NCI-H1436 (cell line): ENCODE data around the gene NEIL1.
"Not testable (repeated sequence)": the region's sequence is repeated elsewhere in the genome, so short reads cannot be mapped to it uniquely, and the experiment has no call there.

Experiments used
- DNase-seq: peaks from one replicate; lab custom pipeline; 2025; lab: John Stamatoyannopoulos, UW

NEIL1 gene

DNA sequence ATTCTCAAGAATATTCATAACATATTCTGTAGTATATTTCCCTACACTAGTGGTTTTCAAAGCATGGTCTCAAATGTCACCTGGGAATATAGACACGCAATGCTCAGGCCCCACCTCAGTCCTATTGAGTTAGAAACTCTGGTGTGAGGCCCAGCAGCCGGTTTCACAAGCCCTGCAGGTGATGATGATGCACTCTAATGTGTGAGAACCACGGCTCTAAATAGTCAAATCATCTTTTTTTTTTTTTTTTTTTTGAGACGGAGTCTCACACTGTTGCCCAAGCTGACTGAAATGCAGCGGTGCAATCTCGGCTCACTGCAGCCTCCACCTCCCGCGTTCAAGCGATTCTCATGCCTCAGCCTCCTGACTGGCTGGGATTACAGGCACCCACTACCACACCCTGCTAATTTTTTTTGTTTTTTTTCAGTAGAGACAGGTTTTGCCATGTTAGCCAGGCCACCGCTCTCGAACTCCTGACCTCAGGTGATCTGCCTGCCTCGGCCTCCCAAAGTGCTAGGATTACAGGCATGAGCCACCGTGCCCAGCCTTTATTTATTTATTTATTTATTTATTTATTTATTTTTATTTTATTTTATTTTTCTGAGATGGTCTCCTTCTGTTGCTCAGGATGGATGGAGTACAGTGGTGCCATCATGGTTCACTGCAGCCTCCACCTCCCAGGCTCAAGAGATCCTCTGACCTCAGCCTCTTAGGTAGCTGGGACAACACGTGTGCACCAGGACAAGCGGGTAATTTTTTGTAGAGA, 13.0 kb upstream of the NEIL1 start:
- DNase-seq = not testable (repeated sequence)

DNA sequence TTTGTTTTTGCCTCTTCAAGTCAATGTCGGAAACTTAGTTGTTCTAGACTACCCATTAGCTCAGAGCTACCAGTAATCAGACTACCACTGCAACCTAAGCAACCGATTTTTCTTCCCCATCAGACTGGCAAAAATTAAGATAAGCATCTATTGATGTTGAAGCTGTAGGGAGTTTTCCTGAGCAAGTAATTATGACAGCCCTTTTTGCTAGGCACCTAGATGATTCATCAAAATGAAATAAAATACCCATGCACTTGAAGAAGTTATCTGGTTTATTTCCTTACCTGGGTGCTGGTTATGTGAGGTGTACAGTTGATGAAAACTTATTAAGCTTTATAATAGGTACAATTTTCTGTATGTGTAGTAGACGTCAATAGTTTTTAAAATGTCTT, 11.5 kb upstream of the NEIL1 start:
- no peak for DNase-seq

DNA sequence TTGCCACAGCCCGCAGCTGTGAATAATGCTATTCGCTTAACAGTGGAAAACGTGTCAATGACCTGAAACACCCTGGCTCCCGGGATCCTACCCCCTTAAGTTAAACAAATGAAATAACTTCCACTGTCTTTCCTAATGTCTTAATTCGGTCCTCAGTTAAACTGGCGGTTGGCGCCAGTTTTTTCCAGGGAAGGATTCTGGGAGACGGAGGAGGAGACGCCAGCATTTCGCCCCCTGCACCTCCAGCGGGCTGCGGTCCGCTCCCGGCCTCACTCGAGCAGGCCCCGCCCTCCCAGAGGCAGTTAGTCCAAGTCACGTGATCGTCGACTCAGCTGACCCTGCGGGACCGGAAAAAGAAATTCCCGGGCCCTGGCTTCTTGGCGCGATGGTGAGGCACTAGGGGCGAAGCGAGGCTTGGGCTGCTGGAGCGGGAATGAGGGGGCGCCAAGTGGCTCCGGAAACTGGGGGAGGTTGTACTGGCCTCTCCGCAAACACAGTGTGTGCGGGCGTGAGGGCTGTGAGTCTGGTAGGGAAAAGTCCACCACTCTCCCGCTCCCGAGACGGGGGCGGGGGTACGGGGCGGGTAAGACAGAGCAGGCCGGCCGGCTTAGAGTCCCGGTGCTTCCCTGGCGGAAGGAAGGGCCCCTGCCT, 11.0 kb upstream of the NEIL1 start, which contains the start of gene COMMD4:
Gene COMMD4, plus strand, starts transcription at position 359 of the 651 bp plus-strand sequence. Its CDS starts 27 bp downstream, at position 386.
- peak; percentile 89 for DNase-seq

DNA sequence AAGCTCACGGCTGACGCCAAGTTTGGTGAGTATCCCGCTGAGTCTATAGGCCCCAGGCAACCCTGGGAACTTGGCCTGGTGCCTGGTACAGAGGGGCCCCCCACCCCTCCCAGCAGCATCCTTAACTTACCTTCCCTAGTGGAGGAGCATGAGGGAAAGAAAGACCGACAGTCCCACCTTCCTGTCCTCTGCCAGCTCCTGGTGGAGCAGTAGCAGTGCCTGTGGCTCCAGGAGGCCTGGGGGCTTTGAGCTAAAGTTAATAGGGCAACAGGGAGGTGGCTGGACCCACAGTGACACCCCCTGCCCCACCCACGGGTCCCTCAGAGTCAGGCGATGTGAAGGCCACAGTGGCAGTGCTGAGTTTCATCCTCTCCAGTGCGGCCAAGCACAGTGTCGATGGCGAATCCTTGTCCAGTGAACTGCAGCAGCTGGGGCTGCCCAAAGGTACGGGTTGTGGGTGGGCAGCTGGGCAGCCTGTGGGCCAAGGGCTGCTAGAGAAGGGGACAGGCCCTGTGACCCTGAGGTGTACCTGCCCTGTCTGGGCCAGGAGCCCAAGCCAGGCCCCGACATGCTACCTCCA, 8.1 kb upstream of the NEIL1 start:
- DNase-seq = no peak

DNA sequence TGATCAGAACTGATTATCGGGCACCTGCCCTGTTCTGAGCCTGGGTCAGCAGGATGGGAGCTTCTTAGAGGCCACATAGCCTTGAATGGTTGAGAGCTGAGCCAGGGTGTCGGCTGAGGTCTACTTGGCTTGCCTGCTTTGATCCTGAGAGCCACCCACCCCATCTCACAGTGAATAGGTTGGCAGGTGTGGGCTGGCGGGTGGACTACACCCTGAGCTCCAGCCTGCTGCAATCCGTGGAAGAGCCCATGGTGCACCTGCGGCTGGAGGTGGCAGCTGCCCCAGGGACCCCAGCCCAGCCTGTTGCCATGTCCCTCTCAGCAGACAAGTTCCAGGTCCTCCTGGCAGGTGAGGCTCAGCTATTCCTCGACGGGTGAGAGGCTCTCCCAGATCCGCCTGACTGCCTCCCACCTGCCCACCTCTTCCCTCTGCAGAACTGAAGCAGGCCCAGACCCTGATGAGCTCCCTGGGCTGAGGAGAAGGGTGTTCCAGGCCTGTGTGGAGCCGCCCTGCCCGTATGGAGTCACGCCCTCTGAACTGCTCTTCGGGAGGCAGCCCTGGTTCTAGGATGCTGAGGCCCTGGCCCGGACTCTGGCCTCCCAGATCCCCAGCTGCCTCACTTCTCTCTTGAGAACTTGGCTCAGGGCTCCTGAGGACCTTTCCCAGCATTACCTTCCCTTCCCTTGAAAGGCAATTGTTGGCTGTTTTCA, 7.2 kb upstream of the NEIL1 start:
- DNase-seq = no peak

DNA sequence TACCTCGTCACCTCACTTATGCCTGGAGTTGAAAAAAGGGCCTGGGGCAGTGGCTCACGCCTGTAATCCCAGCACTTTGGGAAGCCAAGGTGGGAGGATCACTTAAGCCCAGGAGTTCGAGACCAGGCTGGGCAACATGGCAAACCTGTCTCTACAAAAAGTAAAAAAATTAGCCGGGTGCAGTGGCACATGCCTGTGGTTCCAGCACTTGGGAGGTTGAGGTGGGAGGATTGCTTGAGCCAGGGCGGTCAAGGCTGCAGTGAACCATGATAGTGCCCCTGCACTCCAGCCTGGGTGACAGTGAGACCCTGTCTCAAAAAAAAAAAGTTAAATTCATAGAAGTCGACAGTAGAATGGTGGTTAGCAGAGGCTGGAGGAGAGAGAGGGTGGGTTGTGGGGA, 4.6 kb upstream of the NEIL1 start:
- DNase-seq = no peak

DNA sequence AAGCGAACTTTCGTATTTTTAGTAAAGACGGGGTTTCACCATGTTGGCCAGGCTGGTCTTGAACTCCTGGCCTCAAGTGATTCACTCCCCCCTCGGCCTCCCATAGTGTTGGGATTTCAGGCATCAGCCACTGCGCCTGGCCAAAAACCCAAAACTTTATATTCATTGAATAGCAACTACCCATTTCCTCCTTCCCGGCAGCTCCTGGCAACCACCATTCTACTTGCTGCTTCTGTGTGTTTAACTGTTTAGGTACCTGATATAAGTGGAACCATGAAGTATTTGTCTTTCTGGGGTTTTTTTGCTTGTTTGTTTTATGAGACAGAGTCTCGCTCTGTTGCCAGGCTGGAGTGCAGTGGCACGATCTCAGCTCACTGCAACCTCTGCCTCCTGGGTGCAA, 2.9 kb upstream of the NEIL1 start:
- not testable (repeated sequence) for DNase-seq

DNA sequence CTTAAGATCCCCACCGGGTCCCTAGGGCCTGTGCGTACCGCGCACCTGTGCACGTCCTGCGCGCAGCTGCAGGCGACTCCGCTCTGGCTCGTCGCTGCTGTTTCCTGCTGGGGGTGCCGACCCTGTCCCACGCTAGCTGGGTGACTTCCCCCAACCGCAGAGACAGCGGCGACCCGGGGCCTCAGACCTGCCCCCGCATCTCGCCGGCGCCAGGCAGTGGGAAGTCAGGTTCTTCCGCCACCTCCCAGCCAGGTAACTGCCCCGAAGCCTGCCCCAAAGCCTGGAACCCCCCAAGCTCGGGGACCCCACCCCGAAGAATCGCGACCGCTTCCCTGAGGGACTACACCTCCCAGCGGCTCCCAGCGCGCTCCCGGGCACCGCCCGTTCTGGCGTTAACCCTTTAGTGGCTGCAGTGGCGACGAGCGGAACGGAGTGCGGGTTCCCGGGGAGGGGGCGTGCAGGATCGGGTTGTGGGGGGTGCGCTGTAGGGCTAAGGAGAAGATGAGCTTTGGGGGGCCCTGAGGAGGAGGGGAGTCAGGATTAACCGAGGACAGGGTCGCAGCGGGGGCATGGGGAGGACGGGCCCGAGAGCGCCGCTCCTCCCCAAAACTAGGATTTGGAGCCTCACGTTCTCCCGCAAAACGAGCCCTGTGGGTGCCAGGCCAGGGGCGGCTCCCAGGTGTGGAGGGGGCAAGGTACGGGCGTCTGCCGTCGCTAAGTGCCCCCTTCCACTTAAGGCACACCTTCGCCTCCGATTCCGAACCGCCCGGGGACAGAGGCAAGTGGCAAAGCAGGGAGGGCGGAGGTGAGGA, 589 bp downstream of the NEIL1 start:
- peak; percentile 67 for DNase-seq

DNA sequence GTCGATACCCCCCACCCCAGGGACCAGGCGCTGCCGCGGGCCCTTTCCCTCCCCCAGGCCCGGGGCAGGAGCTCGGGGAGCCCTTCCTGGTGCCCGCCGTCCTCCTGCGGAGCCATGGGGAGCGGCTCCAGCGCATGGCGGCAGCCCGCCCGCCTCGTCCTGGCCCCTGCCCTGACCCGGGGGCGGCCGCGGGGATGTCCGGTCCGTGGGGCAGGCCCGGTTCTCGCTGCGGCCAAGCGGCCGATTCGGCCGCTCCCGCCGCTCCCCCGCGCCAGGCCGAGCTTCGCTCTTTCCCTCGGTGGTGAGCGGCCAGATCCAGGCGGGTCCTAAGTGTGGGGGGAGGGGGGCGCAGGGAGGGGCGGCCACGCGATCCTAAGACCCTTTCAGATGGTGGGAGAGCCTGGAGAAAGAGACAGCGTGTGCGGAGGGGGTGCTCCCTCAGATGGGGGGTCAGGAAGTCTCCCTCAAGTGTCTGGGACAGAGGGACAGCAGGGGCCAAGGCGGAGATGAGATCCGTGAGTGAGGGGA, 1.3 kb downstream of the NEIL1 start:
- no peak for DNase-seq

DNA sequence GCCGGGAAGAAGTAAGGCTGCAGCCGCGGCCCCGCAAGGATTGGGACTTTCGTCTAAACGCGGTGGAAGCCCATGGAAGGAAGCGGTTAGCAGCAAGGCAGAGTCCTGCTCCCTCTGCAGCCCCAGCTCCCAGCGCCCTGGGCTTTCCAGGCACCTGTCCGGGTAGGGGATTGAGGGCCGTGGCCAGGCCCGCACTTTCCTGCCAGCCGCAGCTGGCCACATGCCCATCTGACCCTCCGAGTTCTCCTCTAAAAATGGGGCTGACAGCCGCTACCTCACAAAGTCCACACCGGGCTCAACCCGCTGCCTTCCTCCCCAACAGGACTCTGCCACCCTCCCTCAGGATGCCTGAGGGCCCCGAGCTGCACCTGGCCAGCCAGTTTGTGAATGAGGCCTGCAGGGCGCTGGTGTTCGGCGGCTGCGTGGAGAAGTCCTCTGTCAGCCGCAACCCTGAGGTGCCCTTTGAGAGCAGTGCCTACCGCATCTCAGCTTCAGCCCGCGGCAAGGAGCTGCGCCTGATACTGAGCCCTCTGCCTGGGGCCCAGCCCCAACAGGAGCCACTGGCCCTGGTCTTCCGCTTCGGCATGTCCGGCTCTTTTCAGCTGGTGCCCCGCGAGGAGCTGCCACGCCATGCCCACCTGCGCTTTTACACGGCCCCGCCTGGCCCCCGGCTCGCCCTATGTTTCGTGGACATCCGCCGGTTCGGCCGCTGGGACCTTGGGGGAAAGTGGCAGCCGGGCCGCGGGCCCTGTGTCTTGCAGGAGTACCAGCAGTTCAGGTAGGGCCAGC, 1.9 kb downstream of the NEIL1 start:
- DNase-seq = no peak

DNA sequence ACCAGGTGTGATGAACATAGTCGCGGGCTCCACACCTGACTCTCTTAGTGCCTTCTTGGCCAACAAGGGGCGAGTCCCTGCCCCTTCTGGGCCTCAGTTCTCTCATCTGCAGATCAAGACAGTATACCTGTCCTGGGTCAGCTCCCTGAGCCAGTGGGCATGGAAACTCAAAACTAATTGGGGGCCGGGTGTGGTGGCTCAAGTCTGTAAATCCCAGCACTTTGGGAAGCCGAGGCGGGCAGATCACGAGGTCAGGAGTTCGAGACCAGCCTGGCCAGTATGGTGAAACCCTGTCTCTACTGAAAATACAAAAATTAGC, 2.5 kb downstream of the NEIL1 start:
- not testable (repeated sequence) for DNase-seq

DNA sequence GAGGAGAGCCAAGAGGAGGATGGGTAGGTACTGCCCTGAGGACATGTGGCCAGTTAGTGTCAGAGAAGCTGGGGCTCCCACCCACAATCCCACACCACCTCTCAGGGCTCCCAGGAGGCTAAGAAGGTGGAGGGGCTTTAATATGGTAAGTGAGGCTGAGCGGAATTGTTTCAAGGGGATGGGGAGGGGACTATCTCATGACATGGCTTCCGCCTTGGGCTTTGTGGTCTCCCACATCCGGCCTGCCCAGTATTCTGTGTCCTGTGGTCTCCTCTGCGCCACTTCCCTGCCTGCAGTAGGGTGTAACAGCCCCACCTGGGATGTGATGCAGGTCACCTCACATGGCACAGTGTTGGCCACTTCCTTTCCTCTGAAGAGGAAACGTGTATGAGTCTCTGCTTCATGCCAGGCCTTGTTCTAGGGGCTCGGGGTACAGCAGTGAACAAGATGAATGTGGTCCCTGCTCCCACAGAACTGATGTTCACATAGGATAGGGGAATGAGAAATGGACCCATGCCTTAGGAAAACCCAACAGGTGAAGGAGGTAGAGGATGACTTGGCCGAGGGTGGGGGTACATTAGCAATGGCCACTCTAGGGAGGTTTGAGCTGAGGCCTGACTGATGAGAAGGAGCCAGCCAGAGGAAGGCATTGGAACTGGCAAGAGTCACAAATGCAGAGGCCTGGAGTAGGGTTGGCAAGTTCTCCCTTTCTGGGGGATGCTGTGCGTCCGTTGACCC, 3.2 kb downstream of the NEIL1 start:
- no peak for DNase-seq

DNA sequence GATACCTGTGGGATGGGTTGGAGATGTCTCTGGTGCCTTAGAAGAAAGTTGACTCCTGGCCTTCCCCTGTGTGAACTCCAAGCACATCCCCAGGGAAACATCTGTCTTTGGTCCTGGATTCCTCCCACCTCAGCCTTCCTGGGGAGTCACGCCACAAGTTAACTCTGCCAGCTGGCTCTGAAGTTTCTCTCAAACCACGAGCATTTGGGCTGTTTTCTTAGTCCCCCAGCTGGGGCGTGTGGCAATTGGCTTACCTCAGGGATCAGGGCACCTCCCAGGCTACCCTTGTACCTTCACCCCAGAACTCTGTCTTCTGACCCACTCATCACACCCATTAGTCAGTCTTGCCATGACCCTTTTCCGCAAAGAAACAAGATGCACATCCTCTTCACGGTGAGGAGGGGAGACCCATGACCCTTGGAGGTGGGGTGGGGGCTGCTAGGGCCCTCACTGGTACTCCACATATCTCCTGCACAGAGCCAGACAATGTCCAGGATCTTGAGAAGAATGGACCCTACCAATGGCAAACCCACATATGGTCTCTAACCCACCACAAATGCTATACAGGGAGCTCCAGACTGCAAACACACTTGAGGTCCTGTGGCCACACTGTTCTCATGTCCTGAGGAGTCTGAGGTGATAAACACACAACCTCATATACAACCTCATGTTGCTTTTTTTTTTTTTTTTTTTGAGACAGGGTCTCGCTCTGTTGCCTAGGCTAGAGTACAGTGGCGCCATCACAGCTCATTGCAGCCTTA, 3.9 kb downstream of the NEIL1 start:
- DNase-seq = no peak

DNA sequence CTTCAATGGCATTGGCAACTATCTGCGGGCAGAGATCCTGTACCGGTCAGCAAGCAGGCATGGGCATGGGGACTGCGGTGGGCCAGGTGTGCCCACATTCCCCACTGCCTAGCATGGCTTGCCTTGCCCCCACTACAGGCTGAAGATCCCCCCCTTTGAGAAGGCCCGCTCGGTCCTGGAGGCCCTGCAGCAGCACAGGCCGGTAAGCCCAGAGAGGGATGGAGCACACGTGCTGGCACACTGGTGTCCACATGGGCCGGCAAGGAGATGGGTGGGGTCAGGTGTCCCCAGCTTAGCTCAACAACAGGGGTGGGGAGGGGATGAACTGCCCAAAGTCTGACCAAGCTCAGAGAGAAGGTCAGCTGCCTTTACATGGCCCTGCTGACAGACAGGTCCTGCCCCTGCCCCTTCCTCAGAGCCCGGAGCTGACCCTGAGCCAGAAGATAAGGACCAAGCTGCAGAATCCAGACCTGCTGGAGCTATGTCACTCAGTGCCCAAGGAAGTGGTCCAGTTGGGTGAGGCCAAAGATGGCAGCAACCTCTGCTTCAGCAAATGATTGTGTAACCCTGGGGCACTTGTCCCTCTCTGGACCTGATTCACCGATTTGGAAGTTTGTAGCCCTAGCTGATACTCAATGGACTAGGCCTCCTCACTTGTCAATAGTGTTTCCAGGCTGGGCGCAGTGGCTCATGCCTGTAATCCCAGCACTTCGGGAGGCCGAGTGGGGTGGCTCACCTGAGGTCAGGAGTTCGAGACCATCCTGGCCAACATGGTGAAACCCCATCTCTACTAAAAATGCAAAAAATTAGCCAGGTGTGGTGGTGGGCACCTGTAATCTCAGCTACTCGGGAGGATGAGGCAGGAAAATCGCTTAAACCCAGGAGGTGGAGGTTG, 5.6 kb downstream of the NEIL1 start:
- no peak for DNase-seq

DNA sequence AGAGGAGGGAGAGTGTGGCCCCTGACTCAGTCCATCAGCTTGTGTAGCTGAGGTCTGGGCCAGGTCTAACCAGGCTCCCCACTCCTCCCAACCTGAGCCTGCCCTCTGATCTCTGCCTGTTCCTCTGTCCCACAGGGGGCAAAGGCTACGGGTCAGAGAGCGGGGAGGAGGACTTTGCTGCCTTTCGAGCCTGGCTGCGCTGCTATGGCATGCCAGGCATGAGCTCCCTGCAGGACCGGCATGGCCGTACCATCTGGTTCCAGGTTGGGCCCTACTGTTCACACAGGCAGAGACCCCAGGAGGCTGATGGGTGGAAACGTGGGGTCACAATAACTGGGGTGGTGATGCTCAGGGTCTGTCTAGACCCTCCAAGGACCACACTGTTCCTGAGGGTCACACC, 6.8 kb downstream of the NEIL1 start:
- no peak for DNase-seq

DNA sequence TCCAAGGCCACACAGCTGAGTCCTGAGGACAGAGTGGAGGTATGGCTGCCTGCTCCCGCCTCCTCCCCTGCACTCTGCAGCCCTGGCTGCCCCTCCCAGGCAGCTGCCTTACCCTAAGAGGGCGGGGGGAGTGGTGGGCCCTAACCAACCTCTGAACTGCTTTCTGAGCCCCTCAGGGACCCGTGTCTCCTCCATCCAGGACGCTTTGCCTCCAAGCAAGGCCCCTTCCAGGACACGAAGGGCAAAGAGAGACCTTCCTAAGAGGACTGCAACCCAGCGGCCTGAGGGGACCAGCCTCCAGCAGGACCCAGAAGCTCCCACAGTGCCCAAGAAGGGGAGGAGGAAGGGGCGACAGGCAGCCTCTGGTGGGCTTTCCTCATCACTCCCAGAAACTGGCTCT, 7.6 kb downstream of the NEIL1 start:
- DNase-seq = no peak

DNA sequence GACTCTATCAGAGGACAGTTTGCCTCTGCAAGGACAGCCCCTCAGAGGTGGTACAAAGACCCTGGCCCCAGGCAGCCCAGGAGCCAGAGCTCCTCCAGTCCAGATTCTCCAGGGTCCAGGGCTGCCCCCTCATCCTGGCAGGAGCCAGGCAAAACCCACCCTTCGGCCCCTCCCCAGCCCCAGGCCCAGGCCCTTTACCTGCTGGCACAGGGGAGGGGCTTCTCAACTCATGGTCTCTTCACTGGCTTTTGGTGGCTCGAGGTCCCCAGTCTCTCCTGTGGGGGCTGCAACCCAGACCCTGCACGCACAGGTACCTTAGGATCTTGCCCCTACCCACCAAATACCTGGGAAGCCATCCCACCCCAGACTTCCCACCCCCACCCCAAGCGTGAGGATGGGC, 8.5 kb downstream of the NEIL1 start:
- no peak for DNase-seq

DNA sequence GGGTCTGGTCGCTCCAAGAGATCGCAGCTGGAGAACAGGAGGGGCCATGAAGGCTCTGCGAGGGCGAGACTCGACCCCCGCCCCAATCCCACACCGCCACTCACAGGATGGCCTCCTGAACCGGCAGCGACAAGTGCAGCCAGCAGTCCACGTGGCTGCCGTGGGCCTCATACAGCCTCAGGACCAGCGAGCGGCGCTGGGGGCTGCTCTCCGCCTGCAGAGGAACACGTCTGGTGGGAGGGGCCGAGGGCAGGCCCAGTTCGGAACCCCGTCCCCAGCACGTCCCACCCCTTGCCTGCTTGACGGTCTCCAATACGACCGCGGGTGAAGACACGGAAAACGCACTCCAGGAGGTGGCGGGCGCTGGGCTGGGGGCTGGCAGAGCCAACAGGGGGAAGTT, 9.2 kb downstream of the NEIL1 start:
- DNase-seq = no peak
